ENCODE measurements around the gene TNRC18. TPM values are rescaled to one million over a fixed set of nuclear protein-coding genes. Genes with fewer than 3 reads are reported as not detected.

Gene TNRC18, protein sequence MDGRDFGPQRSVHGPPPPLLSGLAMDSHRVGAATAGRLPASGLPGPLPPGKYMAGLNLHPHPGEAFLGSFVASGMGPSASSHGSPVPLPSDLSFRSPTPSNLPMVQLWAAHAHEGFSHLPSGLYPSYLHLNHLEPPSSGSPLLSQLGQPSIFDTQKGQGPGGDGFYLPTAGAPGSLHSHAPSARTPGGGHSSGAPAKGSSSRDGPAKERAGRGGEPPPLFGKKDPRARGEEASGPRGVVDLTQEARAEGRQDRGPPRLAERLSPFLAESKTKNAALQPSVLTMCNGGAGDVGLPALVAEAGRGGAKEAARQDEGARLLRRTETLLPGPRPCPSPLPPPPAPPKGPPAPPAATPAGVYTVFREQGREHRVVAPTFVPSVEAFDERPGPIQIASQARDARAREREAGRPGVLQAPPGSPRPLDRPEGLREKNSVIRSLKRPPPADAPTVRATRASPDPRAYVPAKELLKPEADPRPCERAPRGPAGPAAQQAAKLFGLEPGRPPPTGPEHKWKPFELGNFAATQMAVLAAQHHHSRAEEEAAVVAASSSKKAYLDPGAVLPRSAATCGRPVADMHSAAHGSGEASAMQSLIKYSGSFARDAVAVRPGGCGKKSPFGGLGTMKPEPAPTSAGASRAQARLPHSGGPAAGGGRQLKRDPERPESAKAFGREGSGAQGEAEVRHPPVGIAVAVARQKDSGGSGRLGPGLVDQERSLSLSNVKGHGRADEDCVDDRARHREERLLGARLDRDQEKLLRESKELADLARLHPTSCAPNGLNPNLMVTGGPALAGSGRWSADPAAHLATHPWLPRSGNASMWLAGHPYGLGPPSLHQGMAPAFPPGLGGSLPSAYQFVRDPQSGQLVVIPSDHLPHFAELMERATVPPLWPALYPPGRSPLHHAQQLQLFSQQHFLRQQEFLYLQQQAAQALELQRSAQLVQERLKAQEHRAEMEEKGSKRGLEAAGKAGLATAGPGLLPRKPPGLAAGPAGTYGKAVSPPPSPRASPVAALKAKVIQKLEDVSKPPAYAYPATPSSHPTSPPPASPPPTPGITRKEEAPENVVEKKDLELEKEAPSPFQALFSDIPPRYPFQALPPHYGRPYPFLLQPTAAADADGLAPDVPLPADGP (N-terminal part only)
- 23.6 and 28.6 TPM in 2 replicates for polyA plus RNA-seq
- polyA minus RNA-seq = 109 and 158 TPM in 2 replicates

GRCh38 chr7:5423306-5423975 lies at the start of gene TNRC18:
Gene TNRC18 (minus strand): TSS chr7:5423834. CDS start chr7:5421246, 2,588 bp downstream.
- H4K20me1 ChIP-seq (ENCODE audit: insufficient read depth) = peaks cover 6% of the 10 kb centered on the region
- H3K4me2 ChIP-seq (ENCODE audit: low read length) = peak within 1 kb of the TSS; percentile 59
- H3K79me2 ChIP-seq (replicated peaks; ENCODE audit: insufficient read depth, low read length) = peaks cover 90% of the 10 kb centered on the region
- no peaks in the 10 kb centered on the region for H3K27me3 ChIP-seq (ENCODE audit: insufficient read depth, low read depth, low read length)
- TF ChIP-seq SMC3 (conservative IDR thresholded peaks at IDR 0.05; ENCODE audit: poor library complexity) (no peak), RAD21 (conservative IDR thresholded peaks at IDR 0.05) (no peak), POLR2AphosphoS5 (IDR thresholded peaks at IDR 0.05) (peak; percentile 75), MXI1 (conservative IDR thresholded peaks at IDR 0.05; ENCODE audit: poor library complexity, severe bottlenecking) (peak; percentile 42), EZH2 (IDR thresholded peaks at IDR 0.05; ENCODE audit: borderline replicate concordance, insufficient read depth, low read length, poor library complexity, severe bottlenecking) (no peak), CTCF (IDR thresholded peaks at IDR 0.05; ENCODE audit: poor library complexity, severe bottlenecking) (no peak), TAF1 (IDR thresholded peaks at IDR 0.05; ENCODE audit: low read depth) (no peak), EP300 (conservative IDR thresholded peaks at IDR 0.05; ENCODE audit: poor library complexity, severe bottlenecking) (peak; percentile 9)
- TF ChIP-seq, protein P1, sequence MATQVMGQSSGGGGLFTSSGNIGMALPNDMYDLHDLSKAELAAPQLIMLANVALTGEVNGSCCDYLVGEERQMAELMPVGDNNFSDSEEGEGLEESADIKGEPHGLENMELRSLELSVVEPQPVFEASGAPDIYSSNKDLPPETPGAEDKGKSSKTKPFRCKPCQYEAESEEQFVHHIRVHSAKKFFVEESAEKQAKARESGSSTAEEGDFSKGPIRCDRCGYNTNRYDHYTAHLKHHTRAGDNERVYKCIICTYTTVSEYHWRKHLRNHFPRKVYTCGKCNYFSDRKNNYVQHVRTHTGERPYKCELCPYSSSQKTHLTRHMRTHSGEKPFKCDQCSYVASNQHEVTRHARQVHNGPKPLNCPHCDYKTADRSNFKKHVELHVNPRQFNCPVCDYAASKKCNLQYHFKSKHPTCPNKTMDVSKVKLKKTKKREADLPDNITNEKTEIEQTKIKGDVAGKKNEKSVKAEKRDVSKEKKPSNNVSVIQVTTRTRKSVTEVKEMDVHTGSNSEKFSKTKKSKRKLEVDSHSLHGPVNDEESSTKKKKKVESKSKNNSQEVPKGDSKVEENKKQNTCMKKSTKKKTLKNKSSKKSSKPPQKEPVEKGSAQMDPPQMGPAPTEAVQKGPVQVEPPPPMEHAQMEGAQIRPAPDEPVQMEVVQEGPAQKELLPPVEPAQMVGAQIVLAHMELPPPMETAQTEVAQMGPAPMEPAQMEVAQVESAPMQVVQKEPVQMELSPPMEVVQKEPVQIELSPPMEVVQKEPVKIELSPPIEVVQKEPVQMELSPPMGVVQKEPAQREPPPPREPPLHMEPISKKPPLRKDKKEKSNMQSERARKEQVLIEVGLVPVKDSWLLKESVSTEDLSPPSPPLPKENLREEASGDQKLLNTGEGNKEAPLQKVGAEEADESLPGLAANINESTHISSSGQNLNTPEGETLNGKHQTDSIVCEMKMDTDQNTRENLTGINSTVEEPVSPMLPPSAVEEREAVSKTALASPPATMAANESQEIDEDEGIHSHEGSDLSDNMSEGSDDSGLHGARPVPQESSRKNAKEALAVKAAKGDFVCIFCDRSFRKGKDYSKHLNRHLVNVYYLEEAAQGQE (IDR thresholded peaks at IDR 0.05; ENCODE audit: borderline replicate concordance) = peak; percentile 88
- peak within 1 kb of the TSS; percentile 100 for H3K27ac ChIP-seq (ENCODE audit: low read length)
- H3K9ac ChIP-seq (ENCODE audit: low read length) = peak within 1 kb of the TSS; percentile 100
- H3K9me3 ChIP-seq (ENCODE audit: low read length) = no peaks in the 10 kb centered on the region
- no peak within 1 kb of the TSS for H2AFZ ChIP-seq (ENCODE audit: low read depth, low read length)
- H3K9me2 ChIP-seq (ENCODE audit: insufficient read depth, low read length) = no peaks in the 10 kb centered on the region
- peak within 1 kb of the TSS; percentile 100 for H3K4me3 ChIP-seq (ENCODE audit: low read length)
- no peaks in the 10 kb centered on the region for H3K36me3 ChIP-seq (ENCODE audit: insufficient read depth, low read length)
- H3F3A ChIP-seq (ENCODE audit: insufficient read depth, low read length, poor library complexity, severe bottlenecking) = peaks cover 3% of the 10 kb centered on the region
